Osteocyte (in vitro differentiated cells): ENCODE data around the gene NKX3-2. TPM values are rescaled to one million over a fixed set of nuclear protein-coding genes. Genes with fewer than 3 reads are reported as not detected.
A peak's percentile ranks its signal among the peaks of the same experiment; 100 is the strongest.

Experiments
- DNase-seq: peaks from one replicate; pipeline ENCODE4 v3.0.0; 2021; ENCODE audit warnings: mixed read lengths; ENCODE audit not compliant: unreplicated experiment; ENCODE audit errors: extremely low spot score
- H3K27ac Mint-ChIP-seq: one replicate; pipeline ENCODE4 v1.8.0; 2021; ENCODE audit warnings: mild to moderate bottlenecking, mixed read lengths; ENCODE audit not compliant: unreplicated experiment
- H3K27me3 Mint-ChIP-seq: one replicate; pipeline ENCODE4 v1.8.0; 2021; ENCODE audit warnings: mixed read lengths; ENCODE audit not compliant: unreplicated experiment
- H3K36me3 Mint-ChIP-seq: one replicate; pipeline ENCODE4 v1.8.0; 2021; ENCODE audit warnings: mixed read lengths; ENCODE audit not compliant: unreplicated experiment
- H3K4me1 Mint-ChIP-seq: one replicate; pipeline ENCODE4 v1.8.0; 2021; ENCODE audit warnings: mixed read lengths; ENCODE audit not compliant: unreplicated experiment
- H3K4me3 Mint-ChIP-seq: one replicate; pipeline ENCODE4 v1.8.0; 2021; ENCODE audit warnings: mild to moderate bottlenecking, moderate library complexity, mixed read lengths; ENCODE audit not compliant: unreplicated experiment
- H3K9me3 Mint-ChIP-seq: one replicate; pipeline ENCODE4 v1.8.0; 2021; ENCODE audit warnings: mixed read lengths; ENCODE audit not compliant: unreplicated experiment
- total RNA-seq: library from RNA; stranded (reverse); gene quantifications from 2 replicates; pipeline ENCODE4 v1.2.1, GENCODE V29; 2021
- TF ChIP-seq, protein P1 (sequence below): fragments of 200-600 bp; sonication (generic); IDR thresholded peaks from 2 replicates; pipeline ENCODE4 v1.5.0; 2021; ENCODE audit warnings: antibody characterized with exemption, mild to moderate bottlenecking, moderate library complexity

Gene NKX3-2
- total RNA-seq, 1 donor from 2014 or later = 2.9 TPM

- DNase-seq = peak; percentile 94
- no peak overlapping the region for H3K27ac Mint-ChIP-seq
- no peaks in the 10 kb centered on the region for H3K36me3 Mint-ChIP-seq
- peak overlapping the region; percentile 72 for H3K4me3 Mint-ChIP-seq
- H3K27me3 Mint-ChIP-seq = peaks cover 57% of the 10 kb centered on the region
- TF ChIP-seq, protein P1, sequence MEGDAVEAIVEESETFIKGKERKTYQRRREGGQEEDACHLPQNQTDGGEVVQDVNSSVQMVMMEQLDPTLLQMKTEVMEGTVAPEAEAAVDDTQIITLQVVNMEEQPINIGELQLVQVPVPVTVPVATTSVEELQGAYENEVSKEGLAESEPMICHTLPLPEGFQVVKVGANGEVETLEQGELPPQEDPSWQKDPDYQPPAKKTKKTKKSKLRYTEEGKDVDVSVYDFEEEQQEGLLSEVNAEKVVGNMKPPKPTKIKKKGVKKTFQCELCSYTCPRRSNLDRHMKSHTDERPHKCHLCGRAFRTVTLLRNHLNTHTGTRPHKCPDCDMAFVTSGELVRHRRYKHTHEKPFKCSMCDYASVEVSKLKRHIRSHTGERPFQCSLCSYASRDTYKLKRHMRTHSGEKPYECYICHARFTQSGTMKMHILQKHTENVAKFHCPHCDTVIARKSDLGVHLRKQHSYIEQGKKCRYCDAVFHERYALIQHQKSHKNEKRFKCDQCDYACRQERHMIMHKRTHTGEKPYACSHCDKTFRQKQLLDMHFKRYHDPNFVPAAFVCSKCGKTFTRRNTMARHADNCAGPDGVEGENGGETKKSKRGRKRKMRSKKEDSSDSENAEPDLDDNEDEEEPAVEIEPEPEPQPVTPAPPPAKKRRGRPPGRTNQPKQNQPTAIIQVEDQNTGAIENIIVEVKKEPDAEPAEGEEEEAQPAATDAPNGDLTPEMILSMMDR = peak; percentile 97
- H3K4me1 Mint-ChIP-seq = peaks cover 27% of the 10 kb centered on the region
- H3K9me3 Mint-ChIP-seq = peaks cover 5% of the 10 kb centered on the region
Measured at GRCh38 chr4:13548984-13549546, 4.8 kb upstream of the NKX3-2 start.

- TF ChIP-seq, protein P1 = no peak
- H3K9me3 Mint-ChIP-seq = peaks cover 5% of the 10 kb centered on the region
- H3K36me3 Mint-ChIP-seq = no peaks in the 10 kb centered on the region
- no peak overlapping the region for H3K27ac Mint-ChIP-seq
- H3K27me3 Mint-ChIP-seq = peaks cover 54% of the 10 kb centered on the region
- DNase-seq = no peak
- peak overlapping the region; percentile 72 for H3K4me3 Mint-ChIP-seq
- H3K4me1 Mint-ChIP-seq = peaks cover 30% of the 10 kb centered on the region
Measured at GRCh38 chr4:13548059-13548983, 4.0 kb upstream of the NKX3-2 start.

- Mint-ChIP-seq H3K9me3 (peaks cover 5% of the 10 kb centered on the region), H3K4me3 (peak overlapping the region; percentile 71), H3K27ac (no peak overlapping the region), H3K36me3 (no peaks in the 10 kb centered on the region), H3K27me3 (peaks cover 55% of the 10 kb centered on the region), H3K4me1 (peaks cover 32% of the 10 kb centered on the region)
- no peak for DNase-seq
- TF ChIP-seq, protein P1 = no peak
Measured at GRCh38 chr4:13547485-13548041, 3.3 kb upstream of the NKX3-2 start.

DNA sequence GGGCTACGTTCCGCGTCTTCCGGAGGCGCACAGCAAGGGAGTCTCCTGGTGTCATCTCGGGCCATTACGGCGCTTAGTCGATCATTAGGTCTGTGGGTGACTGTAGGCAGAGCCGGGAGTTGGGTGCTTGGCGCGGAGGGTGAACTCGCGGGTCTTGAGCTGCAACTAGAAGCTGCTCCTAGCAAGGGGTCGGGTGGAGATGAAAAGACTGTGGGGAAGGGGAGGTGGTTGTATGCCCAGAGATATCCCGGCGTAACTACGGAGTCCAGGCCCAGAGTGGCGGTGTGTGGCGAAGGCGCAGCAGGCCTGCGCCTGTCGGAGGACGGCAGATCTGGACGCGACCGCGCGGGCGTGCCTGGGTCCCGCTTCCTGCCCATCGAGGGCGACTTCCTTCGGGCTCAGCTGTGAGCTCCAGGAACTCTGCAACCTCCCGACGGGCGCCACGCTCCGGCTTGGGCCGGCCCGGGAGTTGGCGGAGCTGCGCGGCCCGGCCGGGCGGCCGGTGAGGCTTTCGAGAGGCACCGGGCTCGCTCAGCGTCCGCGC lies 2.7 kb upstream of the NKX3-2 start:
- Mint-ChIP-seq H3K4me3 (peak overlapping the region; percentile 71), H3K36me3 (no peaks in the 10 kb centered on the region), H3K27ac (peak overlapping the region; percentile 80), H3K9me3 (peaks cover 5% of the 10 kb centered on the region), H3K4me1 (peaks cover 32% of the 10 kb centered on the region), H3K27me3 (peaks cover 50% of the 10 kb centered on the region)
- TF ChIP-seq, protein P1 = no peak
- DNase-seq = no peak
